GM12864 (cell line): ENCODE measurements around the gene OPA3.
A peak's percentile ranks its signal among the peaks of the same experiment; 100 is the strongest.

Source experiments
- DNase-seq: peaks from one replicate; pipeline ENCODE4 v3.0.0-alpha.2; 2011; ENCODE audit warnings: low read depth
- H3K4me3 ChIP-seq: 2 replicates; pipeline ENCODE4 v1.5.1; 2011; ENCODE audit warnings: mild to moderate bottlenecking, low read depth, low read length, control low read depth
- CTCF ChIP-seq: IDR thresholded peaks from 2 replicates; pipeline ENCODE4 v1.5.1; 2011; ENCODE audit warnings: low read depth, mild to moderate bottlenecking, moderate library complexity, low read length, control low read depth, inconsistent platforms; ENCODE audit errors: missing control alignments

OPA3 gene

GRCh38 chr19:45488708-45489107 is 95.9 kb downstream of the OPA3 start:
- no peak overlapping the region for H3K4me3 ChIP-seq
- no peak for DNase-seq
- TF ChIP-seq CTCF, result no peak

GRCh38 chr19:45485305-45486077 is 99.1 kb downstream of the OPA3 start:
- TF ChIP-seq CTCF, result peak; percentile 99
- peak overlapping the region; percentile 67 for H3K4me3 ChIP-seq
- peak; percentile 92 for DNase-seq

GRCh38 chr19:45484273-45484945 is 100.2 kb downstream of the OPA3 start:
- H3K4me3 ChIP-seq, result no peak overlapping the region

GRCh38 chr19:45483033-45483432 is 101.6 kb downstream of the OPA3 start:
- TF ChIP-seq CTCF, result no peak

More at GRCh38 chr19:45484273-45484945, 100.2 kb downstream of the OPA3 start:
- TF ChIP-seq CTCF, result no peak
- no peak for DNase-seq

GRCh38 chr19:45478454-45479238 is 106.0 kb downstream of the OPA3 start:
- peak overlapping the region; percentile 60 for H3K4me3 ChIP-seq
- DNase-seq, result peak; percentile 95
- TF ChIP-seq CTCF, result peak; percentile 96

More at GRCh38 chr19:45483033-45483432, 101.6 kb downstream of the OPA3 start:
- DNase-seq, result no peak
- no peak overlapping the region for H3K4me3 ChIP-seq

DNA sequence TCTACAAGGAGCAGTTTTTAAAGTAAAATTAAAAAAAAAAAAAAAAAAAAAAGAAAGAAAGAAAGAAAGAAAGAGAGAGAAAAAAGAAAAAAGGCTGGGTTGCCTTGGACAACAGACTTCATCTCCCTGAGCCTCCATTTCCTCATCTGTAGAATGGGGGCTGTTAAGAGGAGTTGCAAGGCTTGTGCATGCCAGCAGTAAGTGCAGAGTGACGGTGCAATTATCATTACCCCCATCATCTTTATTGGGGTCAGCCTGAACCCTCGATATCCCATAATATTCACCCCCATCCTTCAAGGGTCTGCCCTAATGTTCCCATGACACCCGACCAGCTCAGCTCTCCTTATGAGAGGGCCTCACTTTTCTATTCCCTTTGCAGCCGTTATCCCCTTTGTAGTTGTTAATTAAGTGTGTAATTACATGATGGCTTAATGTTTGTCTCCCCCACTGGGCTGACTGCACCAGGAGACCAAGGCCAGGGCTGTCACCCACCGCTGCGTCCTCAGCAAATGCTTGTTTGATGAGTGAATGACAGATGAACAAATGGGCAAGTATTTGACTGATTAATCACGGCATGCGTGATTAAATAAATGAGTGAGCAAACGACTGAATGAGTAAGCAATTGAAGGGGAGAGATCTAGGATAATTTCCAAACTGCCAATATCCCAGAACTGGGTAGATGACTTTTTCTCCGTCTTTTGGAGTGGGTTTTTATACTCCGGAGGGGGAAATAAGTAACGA is 106.7 kb downstream of the OPA3 start:
- TF ChIP-seq CTCF, result no peak
- no peak for DNase-seq
- H3K4me3 ChIP-seq, result peak overlapping the region; percentile 60
